HG03095 (cell line): ENCODE measurements around the gene PANX3.
A peak's percentile ranks its signal among the peaks of the same experiment; 100 is the strongest.

Source experiments
- ATAC-seq: cut with Tn5 transposase; IDR thresholded peaks from one replicate; pipeline ENCODE4 v1.9.1; 2021; ENCODE audit warnings: moderate library complexity; ENCODE audit not compliant: unreplicated experiment

PANX3 gene

DNA sequence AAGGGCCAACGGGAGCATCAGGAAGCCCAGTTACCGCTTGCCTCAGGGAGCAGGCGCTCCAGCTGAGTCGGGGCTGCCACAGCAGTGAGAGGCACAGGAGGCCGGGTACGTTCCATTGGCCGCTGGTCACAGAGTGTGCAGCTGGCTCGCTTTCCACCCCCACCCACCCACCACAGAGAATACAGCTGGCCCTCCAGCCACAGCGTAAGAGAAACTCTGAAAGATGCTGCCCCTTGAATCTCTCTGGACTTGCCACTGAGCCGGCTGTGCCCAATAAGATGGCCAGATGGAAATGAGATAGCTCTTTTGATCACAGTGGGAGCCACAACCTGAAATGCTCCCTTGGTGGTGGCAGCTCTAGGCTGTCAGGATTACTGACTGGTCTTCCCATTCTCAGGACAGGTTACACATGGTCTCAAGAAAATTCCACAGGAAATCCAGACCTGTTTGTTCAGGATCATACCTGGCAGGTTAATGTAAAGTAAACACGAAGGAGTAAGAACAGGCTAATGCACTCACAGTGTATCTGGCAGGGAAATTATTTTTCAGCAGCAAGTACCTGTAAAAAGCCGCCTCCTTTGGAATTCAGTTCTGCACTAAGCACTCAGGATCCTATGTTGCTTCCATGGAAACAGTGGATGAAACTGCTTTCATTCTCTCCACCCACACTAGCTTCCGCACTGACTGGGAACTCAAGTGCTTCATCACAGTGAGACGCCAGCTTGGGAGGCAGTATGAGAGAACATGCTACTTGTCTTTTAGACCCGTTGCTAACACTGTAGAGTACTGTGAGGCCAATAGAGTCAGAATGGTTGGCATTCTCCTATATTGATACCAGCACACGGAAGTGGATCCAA is 45.8 kb downstream of the PANX3 start:
- ATAC-seq = no peak

DNA sequence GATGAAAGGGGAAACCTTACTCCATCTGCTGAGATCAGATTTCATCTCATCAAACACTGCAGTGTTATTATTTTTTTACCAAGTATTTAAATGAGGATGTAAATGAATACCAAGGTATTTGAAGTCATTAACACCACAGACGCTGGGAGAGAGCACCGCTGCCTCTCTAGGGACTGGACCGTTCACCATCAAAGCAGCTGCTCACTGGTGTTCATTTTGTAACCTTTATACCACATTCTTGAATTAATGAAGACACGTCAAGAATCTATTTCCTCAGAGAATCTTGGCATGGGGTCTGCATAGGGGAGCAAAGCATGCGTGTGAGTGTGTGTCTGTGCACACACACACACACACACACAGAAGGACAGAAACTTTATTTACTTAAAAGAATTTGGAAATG is 46.7 kb downstream of the PANX3 start:
- ATAC-seq = no peak

DNA sequence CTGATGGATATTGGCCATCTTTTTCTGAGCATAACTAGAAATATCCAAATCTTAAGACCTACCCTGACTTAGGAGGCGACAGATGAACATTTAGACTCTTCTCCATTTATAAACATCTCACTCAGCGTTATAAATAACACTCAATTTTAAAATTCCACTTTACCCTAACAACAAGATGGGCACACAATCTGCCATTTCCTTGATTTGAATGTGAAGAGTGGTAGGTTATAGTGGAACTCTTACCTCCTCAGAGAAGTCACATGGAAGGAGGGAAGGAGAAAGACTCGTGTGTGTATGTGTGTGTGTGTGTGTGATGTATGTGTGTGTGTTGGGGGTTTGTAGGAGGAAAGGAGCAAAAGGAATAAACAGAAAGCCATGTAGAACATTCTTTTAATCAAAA is 47.3 kb downstream of the PANX3 start:
- ATAC-seq = no peak

DNA sequence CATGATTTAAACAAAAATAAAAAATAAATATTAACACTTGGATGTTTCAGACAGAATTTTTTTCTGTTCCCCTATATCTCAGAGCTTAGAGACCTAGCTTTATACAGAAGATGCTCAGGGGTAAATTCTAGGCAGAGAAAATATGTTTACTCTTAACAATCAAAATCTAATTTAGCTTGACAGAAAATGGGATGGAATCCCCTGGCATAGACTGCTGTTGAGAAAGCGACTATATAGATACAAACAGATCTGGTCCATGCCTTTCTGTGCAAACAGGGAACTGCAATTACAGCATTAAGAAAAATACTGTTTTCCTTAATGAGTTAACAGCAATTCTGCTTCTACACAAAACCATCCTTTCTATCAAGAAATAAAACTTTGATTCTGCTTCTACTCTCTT is 47.8 kb downstream of the PANX3 start:
- ATAC-seq = no peak

DNA sequence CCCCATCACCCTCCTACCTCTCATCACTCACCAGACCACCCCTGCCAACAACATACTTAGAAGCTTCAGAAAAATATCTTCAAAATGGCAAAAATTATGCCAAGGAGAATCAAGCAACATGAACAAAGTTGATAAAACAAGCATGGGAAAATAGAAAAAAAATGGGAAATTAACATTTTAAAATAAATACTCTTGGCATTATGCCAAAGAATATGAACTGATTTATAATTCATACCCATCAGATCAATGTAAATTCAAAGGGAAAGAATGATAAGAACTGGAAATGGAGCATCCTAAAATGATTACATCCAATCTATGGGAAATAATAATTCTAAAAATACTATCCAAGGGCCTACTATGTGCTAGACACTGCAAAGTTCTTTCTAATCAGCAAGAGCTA is 50.3 kb downstream of the PANX3 start:
- ATAC-seq = no peak

DNA sequence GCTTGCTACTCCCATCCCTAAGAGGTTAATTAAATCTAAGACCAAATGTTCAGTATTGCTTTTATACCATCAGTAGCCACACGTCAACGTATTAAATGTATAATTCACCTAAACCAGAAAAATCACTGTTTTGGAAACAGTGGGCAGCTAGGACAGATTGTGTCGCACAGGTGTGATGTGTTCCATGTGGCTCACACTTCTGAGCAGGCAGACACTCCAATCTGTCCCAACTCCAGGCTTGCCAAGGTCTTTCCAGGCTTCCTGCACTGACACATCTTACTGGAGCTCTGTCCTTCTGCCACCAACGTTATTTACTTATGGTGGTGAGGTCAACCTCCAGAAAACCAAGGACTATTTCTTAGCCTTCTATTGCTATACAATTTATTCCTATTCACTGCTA is 50.9 kb downstream of the PANX3 start:
- no peak for ATAC-seq

DNA sequence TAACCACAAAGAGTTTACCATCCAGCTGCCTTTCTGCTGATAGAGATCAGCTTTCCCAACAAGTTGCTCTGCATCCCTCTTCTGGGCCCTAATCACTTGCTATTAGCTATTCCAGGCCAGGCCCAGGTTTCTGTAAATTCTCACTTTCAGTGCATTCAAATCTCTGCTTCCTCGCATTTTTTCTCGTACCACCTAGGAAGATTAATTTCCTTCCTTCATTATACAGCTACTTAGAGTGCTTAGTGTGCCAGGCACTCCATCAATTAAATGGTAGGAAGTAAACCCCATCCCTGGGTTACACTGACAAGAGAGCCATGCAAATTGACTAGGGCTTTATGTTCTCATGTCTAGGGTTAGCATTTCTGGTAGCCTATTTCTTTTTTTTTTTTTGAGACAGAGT is 52.6 kb downstream of the PANX3 start:
- no peak for ATAC-seq

DNA sequence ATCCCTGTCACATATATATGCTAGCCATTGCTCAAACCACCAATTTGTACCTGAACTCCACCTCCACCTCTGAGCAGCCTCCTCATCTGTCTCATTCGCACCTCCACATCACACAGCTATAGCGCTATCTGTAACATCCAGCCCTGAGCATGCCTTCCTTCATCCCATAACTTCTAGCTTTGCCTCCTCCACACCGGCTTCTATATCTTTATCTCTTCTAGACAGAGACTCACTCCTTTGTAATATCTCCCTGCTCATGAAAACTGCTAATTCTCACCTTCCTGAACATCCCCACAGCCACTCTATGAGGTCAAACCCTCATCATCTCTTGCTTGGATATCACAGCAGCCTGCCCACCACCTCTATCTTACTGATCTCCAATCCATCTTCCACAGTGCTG is 56.4 kb downstream of the PANX3 start:
- ATAC-seq = no peak

DNA sequence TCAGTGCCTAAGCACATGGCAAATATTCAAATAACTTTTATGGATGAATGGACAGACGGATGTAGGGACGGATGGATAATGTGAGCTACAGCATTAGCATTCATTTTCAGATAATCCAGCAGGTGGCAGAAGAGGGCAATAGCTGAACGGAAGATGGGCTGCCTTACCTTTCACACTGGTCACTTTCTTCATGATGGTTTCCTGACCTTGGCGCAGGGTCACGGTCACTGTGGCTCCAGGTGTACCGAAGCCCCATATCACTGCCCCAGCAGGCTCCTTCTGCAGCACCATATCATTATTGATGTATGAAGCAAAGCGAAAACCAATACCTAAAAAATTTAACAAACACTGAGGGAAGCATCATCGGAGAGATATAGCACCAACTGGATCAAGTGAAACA is 58.0 kb downstream of the PANX3 start:
- ATAC-seq = peak; percentile 31
